HG03064 (cell line): Measurements from ENCODE around the gene CFAP52.
"Not testable (repeated sequence)": the region's sequence is repeated elsewhere in the genome, so short reads cannot be mapped to it uniquely, and the experiment has no call there.

Experiments used
- ATAC-seq: cut with Tn5 transposase; IDR thresholded peaks from one replicate; pipeline ENCODE4 v1.9.1; 2021; ENCODE audit warnings: low read depth; ENCODE audit not compliant: unreplicated experiment

Gene CFAP52

GRCh38 chr17:9644910-9645751, 68.7 kb downstream of the CFAP52 start, which contains the start of gene USP43:
TSS of gene USP43 (plus strand) at chr17:9645517. CDS start at chr17:9645633, 116 bp downstream.
- no peak for ATAC-seq

GRCh38 chr17:9645851-9646545, 69.6 kb downstream of the CFAP52 start:
- no peak for ATAC-seq

GRCh38 chr17:9646546-9646885, 70.1 kb downstream of the CFAP52 start:
- no peak for ATAC-seq

- ATAC-seq: no peak
Observed at GRCh38 chr17:9647014-9647413, 70.6 kb downstream of the CFAP52 start.

- no peak for ATAC-seq
Observed at GRCh38 chr17:9648521-9649110, 72.2 kb downstream of the CFAP52 start.

GRCh38 chr17:9658593-9659211, 82.3 kb downstream of the CFAP52 start:
- ATAC-seq: no peak

- ATAC-seq: no peak
Observed at GRCh38 chr17:9661027-9661426, 84.6 kb downstream of the CFAP52 start.

- not testable (repeated sequence) for ATAC-seq
Observed at GRCh38 chr17:9663511-9663910, 87.1 kb downstream of the CFAP52 start.

GRCh38 chr17:9666461-9667050, 90.1 kb downstream of the CFAP52 start:
- ATAC-seq: no peak

GRCh38 chr17:9668517-9668916, 92.1 kb downstream of the CFAP52 start:
- no peak for ATAC-seq

- no peak for ATAC-seq
Observed at GRCh38 chr17:9669551-9670008, 93.1 kb downstream of the CFAP52 start.

- ATAC-seq: no peak
Observed at GRCh38 chr17:9670596-9670995, 94.2 kb downstream of the CFAP52 start.

GRCh38 chr17:9671559-9671958, 95.1 kb downstream of the CFAP52 start:
- ATAC-seq: no peak

GRCh38 chr17:9672266-9672665, 95.8 kb downstream of the CFAP52 start:
- ATAC-seq: no peak

GRCh38 chr17:9672691-9673090, 96.2 kb downstream of the CFAP52 start:
- no peak for ATAC-seq

- no peak for ATAC-seq
Observed at GRCh38 chr17:9676084-9676483, 99.6 kb downstream of the CFAP52 start.

- ATAC-seq: no peak
Observed at GRCh38 chr17:9676820-9677310, 100.4 kb downstream of the CFAP52 start.

- no peak for ATAC-seq
Observed at GRCh38 chr17:9677411-9677810, 101.0 kb downstream of the CFAP52 start.

GRCh38 chr17:9677896-9678295, 101.5 kb downstream of the CFAP52 start:
- ATAC-seq: no peak

GRCh38 chr17:9684955-9685621, 108.6 kb downstream of the CFAP52 start:
- ATAC-seq: no peak
